Inflammatory macrophage treated with lipopolysaccharide for 1 hour (primary cell): ENCODE data around the gene ASXL1.
"Not testable (repeated sequence)": the region's sequence is repeated elsewhere in the genome, so short reads cannot be mapped to it uniquely, and the experiment has no call there.

Experiments used
- DNase-seq, 2 donors: peaks; one replicate each; pipeline ENCODE4 v3.0.0-alpha.2; 2020 to 2022

Gene ASXL1

GRCh38 chr20:32337937-32338661 is 20.0 kb upstream of the ASXL1 start:
- no peak for DNase-seq

DNA sequence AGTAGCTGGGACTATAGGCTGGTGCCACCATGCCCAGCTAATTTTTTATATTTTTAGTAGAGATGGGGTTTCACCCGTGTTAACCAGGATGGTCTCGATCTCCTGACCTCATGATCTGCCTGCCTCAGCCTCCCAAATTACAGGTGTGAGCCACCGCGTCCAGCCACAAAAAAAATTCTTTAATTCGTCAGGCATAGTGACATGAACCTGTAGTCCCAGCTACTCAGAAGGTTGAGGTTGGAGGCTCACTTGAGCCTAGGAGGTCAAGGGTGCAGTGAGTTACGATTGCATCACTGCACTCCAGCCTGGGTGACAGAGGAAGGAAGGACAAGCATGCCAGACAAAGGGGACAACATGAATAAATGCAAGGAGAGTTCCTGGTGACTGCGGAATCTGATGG is 19.5 kb upstream of the ASXL1 start:
- peak; percentile 38 to 48 for DNase-seq

DNA sequence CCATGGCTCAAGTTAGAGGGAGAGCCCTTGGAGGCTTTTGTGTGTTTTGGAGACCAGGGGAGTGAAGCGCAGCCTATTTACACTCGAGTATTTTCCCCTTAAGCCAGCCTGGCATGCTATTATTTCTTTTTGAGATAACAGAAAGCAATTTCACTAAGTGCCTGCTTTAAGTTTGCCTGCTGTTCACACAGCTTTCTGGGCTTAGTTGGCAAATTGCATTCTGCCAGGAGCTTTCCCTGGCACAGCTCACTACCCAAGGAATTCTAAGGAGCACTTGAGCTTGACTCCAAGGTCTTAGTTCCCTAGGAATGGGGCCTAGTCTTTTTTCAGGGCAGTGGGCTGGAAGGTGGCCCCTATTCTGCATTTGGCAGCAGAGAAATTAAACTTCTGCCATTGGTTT is 19.0 kb upstream of the ASXL1 start:
- no peak for DNase-seq

- DNase-seq = peak; percentile 92 to 98
These were observed 17.1 kb upstream of the ASXL1 start for GRCh38 chr20:32341053-32341452.

DNA sequence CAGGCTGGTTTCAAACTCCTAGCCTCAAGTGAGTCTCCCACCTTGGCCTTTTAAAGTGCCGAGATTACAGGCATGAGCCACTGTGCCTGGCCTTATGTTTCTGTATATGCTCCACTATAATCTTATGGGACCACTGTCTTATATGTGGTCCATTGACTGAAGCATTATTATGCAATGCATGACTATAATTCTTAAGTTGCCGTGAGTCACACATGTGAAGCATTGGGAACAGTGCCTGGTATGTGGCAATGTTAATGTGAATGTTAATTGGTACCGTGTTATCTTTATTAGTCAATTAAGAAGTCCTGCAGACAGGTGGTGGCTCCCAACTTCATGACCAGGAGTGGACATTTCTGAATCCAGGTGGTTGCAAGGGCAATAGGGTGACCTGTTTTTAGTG is 14.7 kb upstream of the ASXL1 start:
- peak; percentile 30 to 61 for DNase-seq

- DNase-seq = no peak
These were observed 13.2 kb upstream of the ASXL1 start for GRCh38 chr20:32344835-32345506.

GRCh38 chr20:32348207-32348606 is 9.9 kb upstream of the ASXL1 start:
- DNase-seq = no peak

DNA sequence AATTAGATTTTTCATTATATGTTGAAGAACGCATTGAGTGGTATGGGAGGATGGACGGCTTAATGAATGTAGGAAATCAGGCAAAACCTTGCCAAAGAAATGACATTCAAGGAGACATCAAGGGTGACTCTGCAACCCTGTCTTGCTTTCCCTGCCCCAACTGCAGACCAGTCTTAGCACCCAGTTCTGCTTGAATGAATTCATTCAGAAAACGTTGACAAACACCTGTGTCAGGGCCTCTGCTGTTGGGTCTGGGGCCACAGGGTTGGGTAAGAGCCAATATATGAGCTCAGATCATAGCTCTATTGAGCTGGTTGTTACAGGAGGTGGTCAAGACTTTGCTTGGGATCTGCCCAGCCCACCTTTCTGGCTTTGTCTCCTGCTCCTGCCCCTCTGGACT is 7.7 kb upstream of the ASXL1 start:
- no peak for DNase-seq

DNA sequence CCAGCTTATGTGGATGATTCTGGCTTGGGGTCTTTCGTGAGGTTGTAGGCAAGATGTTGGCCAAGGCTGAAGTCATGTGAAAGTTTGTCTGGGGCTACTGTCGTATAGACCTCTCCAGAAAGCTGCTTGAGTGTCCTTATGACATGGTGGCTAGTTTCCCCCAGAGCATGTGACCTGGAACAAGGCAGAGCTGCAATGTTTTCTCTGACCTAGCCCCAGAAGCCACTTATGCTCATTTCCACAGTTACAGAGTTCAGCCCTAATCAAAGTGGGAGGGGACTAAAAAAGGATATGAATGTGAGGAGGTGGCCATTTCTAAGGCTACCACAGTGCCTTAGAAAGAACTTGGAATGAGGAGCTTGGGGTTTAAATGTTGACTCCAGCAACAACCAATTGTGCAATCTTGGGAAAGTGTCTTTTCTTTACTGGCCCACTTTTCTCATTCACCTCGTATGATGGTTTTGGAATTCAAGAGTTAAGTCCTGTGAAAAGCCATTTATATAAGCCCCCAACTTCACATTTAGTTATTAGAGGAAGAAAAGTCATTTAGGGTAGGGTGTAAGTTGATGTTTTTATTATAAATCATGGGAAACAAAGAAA is 5.9 kb upstream of the ASXL1 start:
- DNase-seq = peak; percentile 33 to 67

DNA sequence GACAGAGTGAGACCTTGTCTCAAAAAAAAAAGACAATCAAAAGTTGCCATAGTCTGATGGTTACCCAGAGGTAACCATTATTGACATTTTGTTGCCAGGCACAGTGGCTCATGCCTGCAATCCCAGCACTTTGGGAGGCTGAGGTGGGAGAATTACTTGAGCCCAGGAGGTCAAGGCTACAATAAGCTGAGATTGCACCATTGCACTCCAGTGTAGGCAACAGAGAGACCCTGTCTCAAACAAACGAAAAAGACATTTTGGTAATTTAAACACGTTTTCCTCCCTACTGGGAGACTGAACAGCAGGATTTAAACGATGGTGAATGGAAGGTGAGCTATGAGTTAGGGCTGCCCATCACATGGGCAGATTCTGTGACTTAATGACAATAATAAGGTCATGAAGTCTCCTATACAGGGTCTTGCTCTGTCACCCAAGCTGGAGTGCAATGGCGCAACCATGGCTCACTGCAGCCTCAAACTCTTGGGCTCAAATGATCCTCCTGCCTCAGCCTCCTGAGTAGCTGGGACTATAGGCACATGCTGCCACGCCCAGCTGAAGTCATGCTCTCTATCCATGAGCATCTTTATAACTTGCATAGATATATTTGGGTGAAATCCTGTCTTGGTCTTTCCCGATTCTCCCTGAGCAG is 4.2 kb upstream of the ASXL1 start:
- no peak for DNase-seq

- DNase-seq = peak in 1 of 2 donors; percentile 14
These were observed 3.3 kb upstream of the ASXL1 start for GRCh38 chr20:32354592-32355416.

DNA sequence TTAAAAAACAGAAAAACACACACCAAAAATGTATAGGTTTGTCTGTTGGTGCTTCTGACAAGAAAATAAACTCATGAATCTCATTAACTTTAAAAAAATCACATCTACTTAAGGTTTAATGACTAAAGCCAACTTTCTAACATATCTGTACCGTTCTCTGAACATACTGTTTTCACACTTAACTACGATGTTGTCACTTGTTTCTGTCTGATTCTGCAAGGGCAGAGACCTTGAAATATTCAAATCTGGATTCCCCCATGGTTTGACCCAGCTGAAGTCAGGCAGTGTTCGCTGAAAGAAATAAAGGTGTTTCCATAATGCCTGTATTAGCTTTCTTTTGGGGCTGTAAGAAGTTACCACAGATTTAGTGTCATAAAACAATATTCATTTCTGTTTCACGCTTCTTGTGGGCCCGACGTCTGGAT is 2.7 kb upstream of the ASXL1 start:
- no peak for DNase-seq

- not testable (repeated sequence) for DNase-seq
These were observed 2.1 kb upstream of the ASXL1 start for GRCh38 chr20:32355907-32356621.

DNA sequence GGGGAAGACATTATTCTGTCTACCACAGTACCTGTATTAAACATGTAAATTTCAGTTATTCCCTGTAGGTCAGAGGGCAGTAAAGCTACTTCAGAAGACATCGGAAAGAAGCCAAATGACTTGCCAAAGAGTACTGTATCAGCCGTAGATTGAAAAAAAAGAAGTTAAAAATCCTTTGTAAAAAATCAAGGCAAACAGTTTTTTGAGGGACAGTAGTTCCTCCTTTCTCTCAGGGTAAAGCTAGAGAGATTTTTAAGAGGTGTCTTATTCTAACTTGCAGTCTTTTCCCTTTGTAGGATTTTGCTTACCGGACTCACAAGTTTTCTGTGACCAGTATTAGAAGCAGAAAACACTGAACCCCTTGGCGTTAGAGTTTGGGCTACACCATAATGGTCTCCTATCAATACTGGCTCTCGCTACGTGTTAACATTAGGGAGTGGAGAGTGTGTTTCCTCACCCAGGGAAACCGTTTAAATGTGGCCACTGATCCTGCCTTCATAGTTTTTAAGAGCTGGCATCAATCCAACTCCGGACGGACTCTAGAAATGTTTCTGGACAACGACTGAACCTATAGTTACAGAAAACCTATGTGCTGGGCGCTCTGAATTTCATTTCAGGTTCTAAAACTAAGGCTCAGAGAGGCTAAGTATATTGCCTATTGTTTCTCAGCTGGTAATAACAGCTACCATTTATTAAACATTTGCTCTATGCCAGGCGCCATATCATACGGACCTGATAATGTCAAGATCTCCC is 1.3 kb upstream of the ASXL1 start:
- peak in 1 of 2 donors; percentile 25 for DNase-seq

DNA sequence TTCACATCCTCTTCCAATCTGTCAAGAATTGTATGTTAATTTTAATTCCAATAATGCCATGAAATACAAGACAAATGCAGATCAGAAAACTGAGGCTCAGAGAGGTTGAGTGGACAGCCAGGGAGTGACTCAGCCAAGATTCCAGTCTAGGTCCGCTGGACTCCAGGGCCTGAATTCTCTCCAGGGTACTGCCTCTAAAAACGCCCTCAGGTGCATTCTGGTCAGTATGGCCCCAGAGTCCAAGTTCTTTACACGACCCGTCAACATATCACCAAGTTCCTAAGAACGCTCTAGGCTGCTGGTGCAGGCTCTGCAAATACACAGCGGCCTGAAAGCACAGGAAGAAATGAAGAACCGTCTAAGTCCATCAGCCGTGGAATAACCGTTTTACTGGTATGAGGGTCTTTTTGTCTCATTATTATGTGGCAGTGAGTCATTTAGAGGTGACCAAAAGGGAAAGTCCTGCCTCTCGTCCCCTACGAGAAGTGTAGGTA is 709 bp upstream of the ASXL1 start:
- DNase-seq = no peak

DNA sequence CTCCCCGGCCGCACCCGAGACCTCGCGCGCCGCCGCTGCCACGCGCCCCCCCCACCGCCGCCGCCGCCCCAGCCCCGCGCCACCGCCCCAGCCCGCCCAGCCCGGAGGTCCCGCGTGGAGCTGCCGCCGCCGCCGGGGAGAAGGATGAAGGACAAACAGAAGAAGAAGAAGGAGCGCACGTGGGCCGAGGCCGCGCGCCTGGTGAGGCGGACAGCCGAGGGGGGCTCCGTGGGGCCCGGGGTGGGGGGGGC is 426 bp downstream of the ASXL1 start:
- no peak for DNase-seq

DNA sequence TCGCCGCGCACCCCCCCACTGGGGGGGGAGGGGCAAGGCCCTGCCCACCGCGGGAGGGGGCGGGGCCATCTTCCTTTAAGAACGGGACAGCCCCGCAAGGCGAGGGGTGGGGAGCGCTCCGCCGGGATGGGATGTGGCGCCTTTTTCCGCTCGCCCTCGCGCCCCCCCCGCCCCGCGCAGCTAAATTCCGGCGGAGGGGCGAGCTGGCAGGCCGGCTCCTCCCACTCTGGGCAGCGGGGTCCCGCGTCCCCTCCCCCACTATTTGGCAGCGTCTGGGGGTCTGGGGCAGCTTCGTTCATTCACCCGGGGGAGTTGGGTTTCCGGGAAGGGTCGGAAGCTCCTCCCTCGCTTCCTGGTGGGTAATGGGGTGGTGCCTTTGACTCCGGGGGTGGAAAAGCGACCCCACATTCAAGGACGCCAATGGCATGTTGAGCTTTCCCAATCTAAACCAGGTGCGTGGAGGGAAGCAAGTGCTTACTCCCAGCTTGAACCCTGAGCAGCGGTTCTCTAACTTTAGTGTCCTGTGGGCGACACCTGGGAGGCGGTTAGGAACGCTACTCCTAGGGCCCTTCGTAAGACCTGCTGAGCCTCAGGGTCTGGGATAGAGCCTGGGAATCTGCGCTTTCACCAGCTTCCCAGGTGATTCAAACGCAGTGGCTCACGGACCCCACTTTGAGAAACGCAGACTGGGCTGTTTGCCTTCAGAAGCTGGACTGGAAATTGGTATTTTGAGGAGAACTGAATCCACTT is 927 bp downstream of the ASXL1 start:
- DNase-seq = peak; percentile 54

- no peak for DNase-seq
These were observed 1.7 kb downstream of the ASXL1 start for GRCh38 chr20:32359633-32360332.

DNA sequence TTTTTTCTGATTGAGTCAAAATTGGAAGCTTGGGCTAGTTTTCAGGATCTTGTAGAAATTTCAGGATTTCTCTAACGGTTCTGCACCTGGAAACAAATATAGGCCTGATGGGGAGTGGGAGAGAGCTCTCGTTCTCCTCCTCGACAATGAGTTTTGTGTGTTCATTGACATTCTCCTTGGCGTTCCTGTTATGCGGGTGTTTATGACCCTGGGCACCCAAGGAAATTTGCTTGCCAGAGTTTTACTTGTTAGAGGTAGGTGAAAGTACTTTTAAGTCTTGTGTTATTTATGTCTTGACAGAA is 2.2 kb downstream of the ASXL1 start:
- DNase-seq = no peak

DNA sequence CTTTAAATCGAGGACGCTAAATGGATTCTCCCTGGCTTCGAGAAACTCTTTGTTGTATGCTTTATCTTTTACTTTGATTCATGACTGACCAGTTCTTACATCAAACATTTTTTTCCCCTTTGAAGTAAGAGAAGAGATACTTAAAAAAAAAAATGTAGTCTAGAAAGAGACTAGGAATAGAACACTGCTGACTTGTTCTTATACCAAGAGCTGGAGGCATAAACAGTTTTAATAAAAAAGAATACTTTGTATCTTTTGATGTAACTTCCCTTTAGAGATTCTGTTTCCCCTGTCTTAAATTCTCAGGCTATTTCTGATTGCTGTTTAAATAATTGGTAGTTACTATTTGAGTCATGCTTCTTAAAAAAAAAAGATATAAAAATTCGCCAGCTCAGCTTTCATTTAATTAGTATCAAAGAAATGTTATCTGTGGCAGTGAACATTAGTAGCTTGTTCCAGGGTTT is 4.8 kb downstream of the ASXL1 start:
- no peak for DNase-seq
